IMR-90 (cell line): Measurements from ENCODE around the gene SF3B3.

ENCODE experiments used
- CTCF ChIP-seq: conservative IDR thresholded peaks from 2 replicates; pipeline ENCODE4 v1.5.1; 2012; ENCODE audit warnings: mild to moderate bottlenecking, low read depth, low read length, improper control_type of control experiment
- MAFK ChIP-seq: IDR thresholded peaks from 2 replicates; pipeline ENCODE4 v1.6.1; 2012; ENCODE audit warnings: low read depth, low read length, improper control_type of control experiment
- POLR2A ChIP-seq: IDR thresholded peaks from 2 replicates; pipeline ENCODE4 v1.6.1; 2012; ENCODE audit warnings: mild to moderate bottlenecking, low read depth, low read length
- RAD21 ChIP-seq: IDR thresholded peaks from 2 replicates; pipeline ENCODE4 v1.6.1; 2012; ENCODE audit warnings: low read length, improper control_type of control experiment
- USF2 ChIP-seq: fragments of 150-350 bp; IDR thresholded peaks from 2 replicates; pipeline ENCODE4 v1.6.1; 2017; ENCODE audit warnings: mild to moderate bottlenecking, antibody characterized with exemption, low read length, low read depth

- no peak for TF ChIP-seq USF2
- no peak for TF ChIP-seq POLR2A
- no peak for TF ChIP-seq CTCF
- no peak for TF ChIP-seq RAD21
- TF ChIP-seq MAFK: no peak
These were observed 48.7 kb downstream of the SF3B3 start for GRCh38 chr16:70572050-70572925.
